H1 (cell line): ENCODE data around the gene FADS6. TPM values are rescaled to one million over a fixed set of nuclear protein-coding genes. Genes with fewer than 3 reads are reported as not detected.

Experiments used
- ATF3 ChIP-seq: IDR thresholded peaks from 2 replicates; pipeline ENCODE4 v1.6.1; 2011; ENCODE audit warnings: low read depth, mild to moderate bottlenecking, low read length; ENCODE audit not compliant: insufficient read depth
- BRCA1 ChIP-seq: IDR thresholded peaks from 2 replicates; pipeline ENCODE4 v1.6.1; 2012; ENCODE audit warnings: low read depth, low read length, improper control_type of control experiment
- CBX8 ChIP-seq: fragments of 300-800, 300-1000 bp; sonication (generic); IDR thresholded peaks from 2 replicates; pipeline ENCODE4 v1.7.1; 2016; ENCODE audit warnings: low read depth, low read length, borderline replicate concordance
- CTBP2 ChIP-seq: IDR thresholded peaks from 2 replicates; pipeline ENCODE4 v1.7.0; 2011; ENCODE audit warnings: borderline replicate concordance, mild to moderate bottlenecking, moderate library complexity, mixed read lengths, low read length; ENCODE audit not compliant: insufficient read depth, insufficient read length
- EP300 ChIP-seq, 2 experiments: IDR thresholded peaks; 1 replicate in 1 of 2; 2 replicates in 1 of 2; pipeline ENCODE4 v1.6.1; 2011 to 2012; ENCODE audit warnings: low read depth in 2 of 2, low read length in 2 of 2, mild to moderate bottlenecking in 2 of 2, borderline replicate concordance in 1 of 2, inconsistent platforms in 1 of 2, moderate library complexity in 1 of 2
- FOSL1 ChIP-seq: IDR thresholded peaks from 2 replicates; pipeline ENCODE4 v1.6.1; 2011; ENCODE audit warnings: mild to moderate bottlenecking, low read depth, low read length, moderate library complexity; ENCODE audit not compliant: insufficient read depth
- GTF2F1 ChIP-seq: IDR thresholded peaks from 2 replicates; pipeline ENCODE4 v1.6.1; 2012; ENCODE audit warnings: low read depth, low read length, improper control_type of control experiment, borderline replicate concordance
- MAX ChIP-seq: IDR thresholded peaks from 2 replicates; pipeline ENCODE4 v1.6.1; 2012; ENCODE audit warnings: inconsistent platforms
- POLR2A ChIP-seq, 2 experiments: IDR thresholded peaks; 1 replicate in 1 of 2; 2 replicates in 1 of 2; pipeline ENCODE4 v1.6.1; 2011; ENCODE audit warnings: low read depth in 2 of 2, low read length in 2 of 2, mild to moderate bottlenecking in 2 of 2; ENCODE audit errors: control extremely low read depth in 1 of 2
- RNF2 ChIP-seq: fragments of 200-900, 300-1000 bp; sonication (generic); IDR thresholded peaks from 2 replicates; pipeline ENCODE4 v1.7.1; 2016; ENCODE audit warnings: borderline replicate concordance, low read depth, mild to moderate bottlenecking, antibody characterized with exemption, low read length; ENCODE audit not compliant: poor library complexity, severe bottlenecking; ENCODE audit errors: missing control alignments
- SRF ChIP-seq: IDR thresholded peaks from 2 replicates; pipeline ENCODE4 v1.6.1; 2011; ENCODE audit warnings: mild to moderate bottlenecking, low read depth, low read length, moderate library complexity
- SUZ12 ChIP-seq: fragments of 200-600 bp; sonication (generic); IDR thresholded peaks from 2 replicates; pipeline ENCODE4 v1.6.1; 2012; ENCODE audit warnings: mild to moderate bottlenecking, inconsistent platforms, low read length, moderate library complexity, mixed read lengths
- TCF12 ChIP-seq: IDR thresholded peaks from 2 replicates; pipeline ENCODE4 v1.6.1; 2011; ENCODE audit warnings: low read depth, mild to moderate bottlenecking, low read length
- TEAD4 ChIP-seq: IDR thresholded peaks from 2 replicates; pipeline ENCODE4 v1.6.1; 2012; ENCODE audit warnings: low read depth, low read length, inconsistent platforms, mixed read lengths
- USF2 ChIP-seq: IDR thresholded peaks from 2 replicates; pipeline ENCODE4 v1.6.1; 2011; ENCODE audit warnings: low read length, improper control_type of control experiment
- polyA plus RNA-seq, 7 experiments: library from polyadenylated mRNA; depleted of rRNA in 3 of 7; stranded (reverse) in 5 of 7; unstranded in 2 of 7; fragments of >200 nt in 5 of 7; fragments of 200-250 nt in 2 of 7; gene quantifications; 1 replicate in 5 of 7; 2 replicates in 1 of 7; 4 replicates in 1 of 7; pipeline versions ENCODE4 v1.2.1 to v1.2.3, GENCODE V29; 2011 to 2013; ENCODE audit warnings: missing spikeins in 2 of 7, mixed read lengths in 2 of 7
- total RNA-seq: library from RNA; stranded (reverse); fragmentation: NEBNext Ultra II Directional; extraction: Animal tissue kit (Norgen Biotek cat#: 25700); gene quantifications from 2 replicates; pipeline ENCODE4 v1.2.1, GENCODE V29; 2021

Gene FADS6
- total and polyA plus RNA-seq, 2 of the 8 experiments (the other 6 are each of a cell fraction or from before 2014, with no cell fraction given): 0.56 to 2.5 TPM

- TF ChIP-seq TEAD4 (no peak; the same call in 1 of the 2 replicates), POLR2A (IDR thresholded peaks at IDR 0.05; ENCODE audit: control extremely low read depth in 1 of 2, low read depth in 2 of 2, low read length in 2 of 2) (no peak), SUZ12 (no peak), SRF (no peak), EP300 (IDR thresholded peaks at IDR 0.05; ENCODE audit: borderline replicate concordance in 1 of 2, low read depth in 2 of 2, low read length in 2 of 2) (no peak), TCF12 (no peak), GTF2F1 (no peak), RNF2 (peak; percentile 39), CBX8 (no peak), FOSL1 (no peak), CTBP2 (no peak), ATF3 (no peak), USF2 (no peak), BRCA1 (no peak), MAX (peak; percentile 95)
These were observed 30.3 kb upstream of the FADS6 start (continued) for GRCh38 chr17:74923538-74924249.
